OCI-LY7 (cell line): ENCODE results near the gene CYP1B1. TPM values are rescaled to one million over a fixed set of nuclear protein-coding genes. Genes with fewer than 3 reads are reported as not detected.

Source experiments
- BruUV-seq: library from RNA; stranded (reverse); fragments of 400-500 nt; replicated peaks from 2 replicates; lab custom pipeline; 2021; lab: Mats Ljungman, UMichigan
- CTCF ChIA-PET: fragments of 300-600 bp; sonication (Branson Sonifier 250); formaldehyde crosslinking; loops from one replicate; lab custom pipeline; 2022; ENCODE audit warnings: antibody characterized with exemption; ENCODE audit not compliant: unreplicated experiment; lab: Charles Lee
- POLR2A ChIA-PET: fragments of 300-600 bp; sonication (Branson Sonifier 250); formaldehyde crosslinking; loops from one replicate; lab custom pipeline; 2022; ENCODE audit warnings: antibody characterized with exemption; lab: Charles Lee
- DNase-seq: peaks from one replicate; pipeline ENCODE4 v3.0.0-alpha.2; 2015; ENCODE audit warnings: low spot score
- H2AFZ ChIP-seq: fragments of 200-600 bp; sonication (generic), shearing (Covaris generic); 2 replicates; pipeline ENCODE4 v1.6.1; 2014; ENCODE audit warnings: mild to moderate bottlenecking, antibody characterized with exemption, low read length, moderate library complexity
- H3K27ac ChIP-seq: fragments of 200-600 bp; sonication (generic); 2 replicates; pipeline ENCODE4 v1.5.1; 2014; ENCODE audit warnings: mixed run types, low read depth, mild to moderate bottlenecking, moderate library complexity, low read length, inconsistent platforms; ENCODE audit not compliant: poor library complexity, severe bottlenecking
- H3K36me3 ChIP-seq: fragments of 200-600 bp; sonication (generic); 2 replicates; pipeline ENCODE4 v1.6.1; 2014; ENCODE audit warnings: mild to moderate bottlenecking, antibody characterized with exemption, low read length, moderate library complexity, mixed read lengths; ENCODE audit not compliant: insufficient read depth
- H3K4me1 ChIP-seq: fragments of 200-600 bp; sonication (generic); 2 replicates; pipeline ENCODE4 v1.5.1; 2014; ENCODE audit warnings: mild to moderate bottlenecking, low read length; ENCODE audit not compliant: insufficient read depth, poor library complexity, severe bottlenecking
- H3K4me2 ChIP-seq: fragments of 200-600 bp; sonication (generic); 2 replicates; pipeline ENCODE4 v1.6.1; 2014; ENCODE audit warnings: mild to moderate bottlenecking, low read length
- H3K4me3 ChIP-seq: fragments of 200-600 bp; sonication (generic); 2 replicates; pipeline ENCODE4 v1.5.1; 2014; ENCODE audit warnings: mild to moderate bottlenecking, low read depth, low read length; ENCODE audit not compliant: poor library complexity, severe bottlenecking
- H3K79me2 ChIP-seq: fragments of 200-600 bp; sonication (generic); 2 replicates; pipeline ENCODE4 v1.6.1; 2016; ENCODE audit warnings: low read depth, mild to moderate bottlenecking, low read length, moderate library complexity, mixed read lengths; ENCODE audit not compliant: insufficient read depth
- H3K9me2 ChIP-seq: fragments of 200-600 bp; sonication (generic); 2 replicates; pipeline ENCODE4 v1.6.1; 2016; ENCODE audit warnings: mild to moderate bottlenecking, low read length, mixed read lengths; ENCODE audit not compliant: insufficient read depth
- H3K9me3 ChIP-seq: fragments of 200-600 bp; sonication (generic); 2 replicates; pipeline ENCODE4 v1.6.1; 2014; ENCODE audit warnings: mild to moderate bottlenecking, mixed run types, low read length, mixed read lengths
- H4K20me1 ChIP-seq: fragments of 200-600 bp; sonication (generic); 2 replicates; pipeline ENCODE4 v1.6.1; 2014; ENCODE audit warnings: mild to moderate bottlenecking, antibody characterized with exemption, low read length, moderate library complexity, mixed read lengths; ENCODE audit not compliant: insufficient read depth
- CTCF ChIP-seq: fragments of 200-600 bp; sonication (generic); conservative IDR thresholded peaks from 2 replicates; pipeline ENCODE4 v1.5.1; 2014; ENCODE audit warnings: mild to moderate bottlenecking, antibody characterized with exemption, low read length, moderate library complexity, mixed read lengths
- EZH2phosphoT487 ChIP-seq: fragments of 200-600 bp; sonication (generic); IDR thresholded peaks from 2 replicates; pipeline ENCODE4 v1.6.1; 2018; ENCODE audit warnings: low read depth, borderline replicate concordance, mild to moderate bottlenecking, mixed run types, antibody characterized with exemption, low read length, moderate library complexity, mixed read lengths
- intact Hi-C: fragments of 100-400 bp; cut with micrococcal nuclease; formaldehyde crosslinking; loops from one replicate; pipeline ENCODE4 v1.10.0; 2022; ENCODE audit not compliant: unreplicated experiment
- total RNA-seq, 2 experiments: library from RNA; depleted of rRNA in 1 of 2; stranded (reverse); fragments of >200 nt in 1 of 2; shearing (Covaris generic) in 1 of 2; gene quantifications; 2 replicates each; pipeline ENCODE4 v1.2.3, GENCODE V29; 2014 to 2022

CYP1B1 gene
- total RNA-seq, 2 experiments from 2014 or later: 0.44 TPM; not detected in 1

- Histone ChIP-seq H3K4me2 (no peak overlapping the region), H3K9me3 (no peaks in the 10 kb centered on the region), H3K4me3 (no peak overlapping the region), H3K27ac (no peak overlapping the region), H3K79me2 (no peaks in the 10 kb centered on the region), H3K9me2 (no peaks in the 10 kb centered on the region), H2AFZ (no peak overlapping the region), H3K4me1 (no peaks in the 10 kb centered on the region), H4K20me1 (no peaks in the 10 kb centered on the region), H3K36me3 (no peaks in the 10 kb centered on the region)
- ChIA-PET POLR2A (interaction anchor here (0.7 to 1.0 kb wide), 2 partner anchors 119 to 211 kb away, joined by 3 read pairs; no protein-coding TSS in a partner anchor), CTCF (no interaction called here)
- TF ChIP-seq EZH2phosphoT487 (no peak), CTCF (no peak)
- BruUV-seq: no TSS peak
- DNase-seq: no peak
- intact Hi-C loops: no loop called here
Measured at GRCh38 chr2:38108907-38109731, 33.2 kb upstream of the CYP1B1 start.

- intact Hi-C loops: no loop called here
- Histone ChIP-seq H3K4me2 (no peak overlapping the region), H4K20me1 (no peaks in the 10 kb centered on the region), H2AFZ (no peak overlapping the region), H3K36me3 (no peaks in the 10 kb centered on the region), H3K27ac (no peak overlapping the region), H3K4me1 (no peaks in the 10 kb centered on the region), H3K4me3 (no peak overlapping the region), H3K9me2 (no peaks in the 10 kb centered on the region), H3K79me2 (no peaks in the 10 kb centered on the region), H3K9me3 (no peaks in the 10 kb centered on the region)
- no peak for DNase-seq
- TF ChIP-seq EZH2phosphoT487: no peak
- TF ChIP-seq CTCF: no peak
- ChIA-PET POLR2A (no interaction called here), CTCF (no interaction called here)
- BruUV-seq: no TSS peak
Measured at GRCh38 chr2:38107738-38108410, 31.9 kb upstream of the CYP1B1 start.
